ENCODE measurements around the gene LRRC56. TPM values are rescaled to one million over a fixed set of nuclear protein-coding genes. Genes with fewer than 3 reads are reported as not detected.
A peak's percentile ranks its signal among the peaks of the same experiment; 100 is the strongest.

LRRC56 gene
- total and polyA plus RNA-seq, 2 of the 13 experiments (the other 11 are each of a cell fraction or from before 2014, with no cell fraction given): 0.11 to 0.29 TPM

- TF ChIP-seq ZNF329 (CRISPR knock-in tag; IDR thresholded peaks at IDR 0.05; ENCODE audit: low read depth): no peak
- TF ChIP-seq ZNF773 (CRISPR knock-in tag; IDR thresholded peaks at IDR 0.05; ENCODE audit: borderline replicate concordance): no peak
- TF ChIP-seq, protein P1, sequence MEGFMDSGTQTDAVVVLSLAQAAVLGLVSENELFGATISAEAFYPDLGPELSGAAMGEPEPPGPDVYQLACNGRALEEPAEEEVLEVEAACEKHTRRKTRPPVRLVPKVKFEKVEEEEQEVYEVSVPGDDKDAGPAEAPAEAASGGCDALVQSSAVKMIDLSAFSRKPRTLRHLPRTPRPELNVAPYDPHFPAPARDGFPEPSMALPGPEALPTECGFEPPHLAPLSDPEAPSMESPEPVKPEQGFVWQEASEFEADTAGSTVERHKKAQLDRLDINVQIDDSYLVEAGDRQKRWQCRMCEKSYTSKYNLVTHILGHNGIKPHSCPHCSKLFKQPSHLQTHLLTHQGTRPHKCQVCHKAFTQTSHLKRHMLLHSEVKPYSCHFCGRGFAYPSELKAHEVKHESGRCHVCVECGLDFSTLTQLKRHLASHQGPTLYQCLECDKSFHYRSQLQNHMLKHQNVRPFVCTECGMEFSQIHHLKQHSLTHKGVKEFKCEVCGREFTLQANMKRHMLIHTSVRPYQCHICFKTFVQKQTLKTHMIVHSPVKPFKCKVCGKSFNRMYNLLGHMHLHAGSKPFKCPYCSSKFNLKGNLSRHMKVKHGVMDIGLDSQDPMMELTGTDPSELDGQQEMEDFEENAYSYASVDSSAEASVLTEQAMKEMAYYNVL (CRISPR knock-in tag; IDR thresholded peaks at IDR 0.05; ENCODE audit: borderline replicate concordance): no peak
Measured at GRCh38 chr11:556662-557256, 19.4 kb downstream of the LRRC56 start (continued).

- BruUV-seq (replicated peaks): no TSS peak
- FAIRE-seq (no peak), DNase-seq (ENCODE audit: low spot score) (no peak), ATAC-seq (no peak)
- no peak overlapping the region for H2AFZ ChIP-seq (ENCODE audit: low read length)
- H3K9ac ChIP-seq (ENCODE audit: insufficient read depth, low read depth, low read length): no peak overlapping the region
- ChIA-PET POLR2A (interaction anchor here (1.1 to 2.1 kb wide), 2 partner anchors 18 to 148 kb away, joined by 5 to 9 read pairs; partner anchors contain the start of genes EPS8L2 and PHRF1), CTCF (ENCODE audit: low intra/inter-chr PET ratio, low total read pairs) (no interaction called here)
- H3K4me2 ChIP-seq (ENCODE audit: low read depth, low read length): peak overlapping the region; percentile 51
- no peak overlapping the region for H3K27ac ChIP-seq (ENCODE audit: extremely low read length, insufficient read depth, low read length)
- intact Hi-C loops (cut with micrococcal nuclease; ENCODE audit: unreplicated experiment): loop anchor here (10.0 kb wide), 1 partner anchor 57 kb away; the partner anchor contains the start of gene IRF7
- H3K4me3 ChIP-seq (replicated peaks in 1 of 3; ENCODE audit: insufficient read depth in 1 of 3, low read depth in 2 of 3, low read length in 3 of 3): peak overlapping the region in 2 of 3 experiments; percentile 9 to 56; a peak in 4 of 6 replicates
- no peaks in the 10 kb centered on the region; a peak in 1 of 5 replicates for H3K36me3 ChIP-seq (replicated peaks in 1 of 2; ENCODE audit: control insufficient read depth in 1 of 2, insufficient read depth in 2 of 2, low read length in 2 of 2)
- in situ Hi-C loops (cut with HindIII; ENCODE audit: extremely low pct_ligation_motif_present, low pct_unique_long_range_greater_than_20kb): loop anchor here (5.0 to 10.0 kb wide), 2 partner anchors 40 to 67 kb away; partner anchors contain the start of genes CDHR5 and SCT
- H4K20me1 ChIP-seq (ENCODE audit: insufficient read depth, low read length): no peaks in the 10 kb centered on the region
- WGBS (ENCODE audit: low lambda C conversion rate): 34% methylated on average over 3 of the region's 24 CpGs
- H3K79me2 ChIP-seq (ENCODE audit: insufficient read depth, low read length): peaks cover 8% of the 10 kb centered on the region
- no peaks in the 10 kb centered on the region for H3K9me3 ChIP-seq (ENCODE audit: low read length)
- H3K27me3 ChIP-seq (ENCODE audit: control insufficient read depth in 1 of 2, insufficient read depth in 2 of 2, low read length in 2 of 2): peaks cover 4 to 7% of the 10 kb centered on the region in 2 experiments; a peak in 2 of 5 replicates
- H3K4me1 ChIP-seq (ENCODE audit: insufficient read depth, low read length): peaks cover 75% of the 10 kb centered on the region
- TF ChIP-seq SIX1 (CRISPR knock-in tag; IDR thresholded peaks at IDR 0.05; ENCODE audit: borderline replicate concordance) (no peak), RBM39 (IDR thresholded peaks at IDR 0.05; ENCODE audit: low read depth, low read length, poor library complexity, severe bottlenecking) (no peak), ZNF510 (CRISPR knock-in tag; IDR thresholded peaks at IDR 0.05; ENCODE audit: low read depth) (no peak), SMYD3 (CRISPR knock-in tag; IDR thresholded peaks at IDR 0.05) (no peak), ZNF274 (CRISPR knock-in tag; IDR thresholded peaks at IDR 0.05) (peak; percentile 46; the same call in 1 of the 2 replicates), ZNF687 (CRISPR knock-in tag; IDR thresholded peaks at IDR 0.05) (peak; percentile 92), CBX5 (CRISPR knock-in tag; IDR thresholded peaks at IDR 0.05; ENCODE audit: borderline replicate concordance) (no peak)
- TF ChIP-seq, protein P2, sequence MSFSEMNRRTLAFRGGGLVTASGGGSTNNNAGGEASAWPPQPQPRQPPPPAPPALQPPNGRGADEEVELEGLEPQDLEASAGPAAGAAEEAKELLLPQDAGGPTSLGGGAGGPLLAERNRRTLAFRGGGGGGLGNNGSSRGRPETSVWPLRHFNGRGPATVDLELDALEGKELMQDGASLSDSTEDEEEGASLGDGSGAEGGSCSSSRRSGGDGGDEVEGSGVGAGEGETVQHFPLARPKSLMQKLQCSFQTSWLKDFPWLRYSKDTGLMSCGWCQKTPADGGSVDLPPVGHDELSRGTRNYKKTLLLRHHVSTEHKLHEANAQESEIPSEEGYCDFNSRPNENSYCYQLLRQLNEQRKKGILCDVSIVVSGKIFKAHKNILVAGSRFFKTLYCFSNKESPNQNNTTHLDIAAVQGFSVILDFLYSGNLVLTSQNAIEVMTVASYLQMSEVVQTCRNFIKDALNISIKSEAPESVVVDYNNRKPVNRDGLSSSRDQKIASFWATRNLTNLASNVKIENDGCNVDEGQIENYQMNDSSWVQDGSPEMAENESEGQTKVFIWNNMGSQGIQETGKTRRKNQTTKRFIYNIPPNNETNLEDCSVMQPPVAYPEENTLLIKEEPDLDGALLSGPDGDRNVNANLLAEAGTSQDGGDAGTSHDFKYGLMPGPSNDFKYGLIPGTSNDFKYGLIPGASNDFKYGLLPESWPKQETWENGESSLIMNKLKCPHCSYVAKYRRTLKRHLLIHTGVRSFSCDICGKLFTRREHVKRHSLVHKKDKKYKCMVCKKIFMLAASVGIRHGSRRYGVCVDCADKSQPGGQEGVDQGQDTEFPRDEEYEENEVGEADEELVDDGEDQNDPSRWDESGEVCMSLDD (CRISPR knock-in tag; IDR thresholded peaks at IDR 0.05; ENCODE audit: borderline replicate concordance): no peak
Measured at GRCh38 chr11:557328-558132, 20.2 kb downstream of the LRRC56 start.
